GM23338 (cell line): ENCODE data around the gene XPR1. TPM values are rescaled to one million over a fixed set of nuclear protein-coding genes. Genes with fewer than 3 reads are reported as not detected.

Experiments used
- ATAC-seq: fragments of 200-7000 bp; cut with Tn5 transposase; 3 replicates; pipeline ENCODE4 v1.9.1; 2020
- DNase-seq: peaks from one replicate; pipeline ENCODE4 v3.0.0-alpha.2; 2015; ENCODE audit warnings: low spot score
- H2AFZ ChIP-seq: fragments of 200-600 bp; sonication (generic); 2 replicates; pipeline ENCODE4 v1.8.0; 2016; ENCODE audit warnings: antibody characterized with exemption, mild to moderate bottlenecking, moderate library complexity
- H3F3A ChIP-seq: fragments of 200-600 bp; sonication (generic); replicated peaks from 2 replicates; pipeline ENCODE4 v1.8.0; 2017; ENCODE audit warnings: antibody characterized with exemption, mixed run types, low read depth
- H3K27ac ChIP-seq: fragments of 200-600 bp; sonication (generic); 2 replicates; pipeline ENCODE4 v1.6.1; 2016; ENCODE audit warnings: low read depth
- H3K27me3 ChIP-seq: fragments of 200-600 bp; sonication (generic); 2 replicates; pipeline ENCODE4 v1.8.0; 2016; ENCODE audit warnings: mild to moderate bottlenecking, mixed run types, moderate library complexity; ENCODE audit not compliant: insufficient read depth
- H3K36me3 ChIP-seq: fragments of 200-600 bp; sonication (generic); 2 replicates; pipeline ENCODE4 v1.8.0; 2016; ENCODE audit warnings: mild to moderate bottlenecking; ENCODE audit not compliant: insufficient read depth
- H3K4me1 ChIP-seq: fragments of 200-600 bp; sonication (generic); 2 replicates; pipeline ENCODE4 v1.8.0; 2016; ENCODE audit warnings: mild to moderate bottlenecking, moderate library complexity; ENCODE audit not compliant: insufficient read depth
- H3K4me2 ChIP-seq: fragments of 200-600 bp; sonication (generic); 2 replicates; pipeline ENCODE4 v1.7.1; 2017; ENCODE audit warnings: mixed run types
- H3K4me3 ChIP-seq: fragments of 200-600 bp; sonication (generic); 2 replicates; pipeline ENCODE4 v1.6.1; 2016; ENCODE audit warnings: mixed run types
- H3K79me2 ChIP-seq: fragments of 200-600 bp; sonication (generic); replicated peaks from 2 replicates; pipeline ENCODE4 v1.8.0; 2017; ENCODE audit warnings: mild to moderate bottlenecking; ENCODE audit not compliant: insufficient read depth
- H3K9me2 ChIP-seq: fragments of 200-600 bp; sonication (generic); 2 replicates; pipeline ENCODE4 v1.8.0; 2017; ENCODE audit not compliant: insufficient read depth
- H4K20me1 ChIP-seq: fragments of 200-600 bp; sonication (generic); replicated peaks from 2 replicates; pipeline ENCODE4 v1.8.0; 2017; ENCODE audit warnings: mild to moderate bottlenecking; ENCODE audit not compliant: insufficient read depth
- H3K27ac Mint-ChIP-seq: 2 replicates; pipeline ENCODE4 v1.8.0; 2020; ENCODE audit warnings: inconsistent platforms, mild to moderate bottlenecking, moderate library complexity, mixed read lengths
- H3K27me3 Mint-ChIP-seq: 3 replicates; pipeline ENCODE4 v1.8.0; 2022; ENCODE audit warnings: low read depth, mild to moderate bottlenecking, moderate library complexity, mixed read lengths, inconsistent platforms; ENCODE audit not compliant: insufficient read depth, poor library complexity
- H3K36me3 Mint-ChIP-seq: 3 replicates; pipeline ENCODE4 v1.8.0; 2021; ENCODE audit warnings: low read depth, mild to moderate bottlenecking, inconsistent platforms, moderate library complexity, mixed read lengths
- H3K4me1 Mint-ChIP-seq: 3 replicates; pipeline ENCODE4 v1.8.0; 2020; ENCODE audit warnings: mild to moderate bottlenecking, inconsistent platforms, mixed read lengths
- H3K4me3 Mint-ChIP-seq: 3 replicates; pipeline ENCODE4 v1.8.0; 2021; ENCODE audit warnings: moderate library complexity, mild to moderate bottlenecking, inconsistent platforms, mixed read lengths
- H3K9me3 Mint-ChIP-seq: 3 replicates; pipeline ENCODE4 v1.8.0; 2020; ENCODE audit warnings: moderate library complexity, mild to moderate bottlenecking, inconsistent platforms, mixed read lengths
- CREB1 ChIP-seq: fragments of 250-450 bp; sonication (Bioruptor Pico); IDR thresholded peaks from 2 replicates; pipeline ENCODE4 v1.5.0; 2020; ENCODE audit warnings: low read depth, mild to moderate bottlenecking, moderate library complexity
- ETS1 ChIP-seq: IDR thresholded peaks from 2 replicates; pipeline ENCODE4 v1.6.1; 2016; ENCODE audit warnings: antibody characterized with exemption
- EZH2 ChIP-seq: fragments of 200-600 bp; sonication (generic); IDR thresholded peaks from one replicate; pipeline ENCODE4 v1.8.0; 2017; ENCODE audit warnings: antibody characterized with exemption, mild to moderate bottlenecking, low read depth; ENCODE audit not compliant: unreplicated experiment
- EZH2phosphoT487 ChIP-seq: fragments of 200-600 bp; sonication (generic); IDR thresholded peaks from one replicate; pipeline ENCODE4 v1.8.1; 2018; ENCODE audit warnings: antibody characterized with exemption; ENCODE audit not compliant: unreplicated experiment
- JUNB ChIP-seq: IDR thresholded peaks from one replicate; pipeline ENCODE4 v1.6.1; 2016; ENCODE audit warnings: antibody characterized with exemption; ENCODE audit not compliant: unreplicated experiment
- NANOG ChIP-seq: IDR thresholded peaks from 2 replicates; pipeline ENCODE4 v1.6.1; 2016; ENCODE audit warnings: antibody characterized with exemption, borderline replicate concordance
- POLR2AphosphoS5 ChIP-seq: IDR thresholded peaks from 2 replicates; pipeline ENCODE4 v1.6.1; 2016; ENCODE audit warnings: antibody characterized with exemption, low read depth
- STAT1 ChIP-seq: IDR thresholded peaks from one replicate; pipeline ENCODE4 v1.6.1; 2016; ENCODE audit warnings: antibody characterized with exemption; ENCODE audit not compliant: unreplicated experiment
- ZNF114 ChIP-seq: fragments of 250-450 bp; sonication (Bioruptor Pico); IDR thresholded peaks from 2 replicates; pipeline ENCODE4 v1.5.0; 2020; ENCODE audit warnings: mild to moderate bottlenecking, moderate library complexity
- ZNF331 ChIP-seq: fragments of 250-450 bp; sonication (Bioruptor Pico); IDR thresholded peaks from 2 replicates; pipeline ENCODE4 v1.5.0; 2020; ENCODE audit warnings: low read depth, mild to moderate bottlenecking, moderate library complexity
- ZNF462 ChIP-seq: fragments of 250-450 bp; sonication (Bioruptor Pico); IDR thresholded peaks from 2 replicates; pipeline ENCODE4 v1.5.0; 2020; ENCODE audit warnings: mild to moderate bottlenecking, moderate library complexity
- polyA plus RNA-seq: library from polyadenylated mRNA; unstranded; fragments of >200 nt; fragmentation: Nextera tagmentation; extraction: Ambion mirVana; gene quantifications from 2 replicates; pipeline ENCODE4 v1.2.1, GENCODE V29; 2016
- total RNA-seq: library from RNA; depleted of rRNA; stranded (reverse); fragments of >200 nt; shearing (Covaris generic); gene quantifications from 2 replicates; pipeline ENCODE4 v1.2.3, GENCODE V29; 2014
- TF ChIP-seq, protein P1 (sequence below), 2 experiments: fragments of 200-600 bp in 1 of 2; sonication (generic) in 1 of 2; conservative IDR thresholded peaks; 2 replicates each; pipeline versions ENCODE4 v1.5.1 to v1.6.1; 2016 to 2017; ENCODE audit warnings: antibody characterized with exemption in 2 of 2, low read depth in 2 of 2, mild to moderate bottlenecking in 2 of 2, moderate library complexity in 1 of 2
- TF ChIP-seq, protein P2 (sequence below): IDR thresholded peaks from one replicate; pipeline ENCODE4 v1.6.1; 2018; ENCODE audit warnings: antibody characterized with exemption; ENCODE audit not compliant: unreplicated experiment

The XPR1 gene
- total and polyA plus RNA-seq, 2 experiments from 2014 or later, result 9.3 to 38.1 TPM

DNA sequence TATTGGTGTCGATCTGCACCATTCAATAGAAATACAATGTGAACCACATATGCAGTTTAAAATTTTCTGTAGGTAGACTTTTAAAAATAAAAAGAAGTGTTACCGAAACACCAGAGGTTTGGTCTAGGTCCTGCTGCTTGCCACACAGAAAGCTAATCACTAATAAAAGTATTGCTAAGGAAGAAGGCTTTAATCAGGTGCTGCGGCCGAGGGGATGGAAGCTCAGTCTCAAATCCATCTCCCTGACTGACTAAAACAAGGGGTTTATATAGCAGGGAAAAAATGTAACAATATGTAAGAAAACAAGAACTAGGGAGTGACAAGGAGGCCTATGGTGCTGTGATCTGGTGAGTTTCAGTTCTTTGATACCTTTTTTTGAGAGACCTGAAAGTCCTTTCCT is 99.3 kb downstream of the XPR1 start:
- H3K27ac Mint-ChIP-seq, result no peak overlapping the region

More for the DNA sequence above, 99.3 kb downstream of the XPR1 start:
- Histone ChIP-seq H3K27me3 (no peaks in the 10 kb centered on the region), H3K27ac (no peak overlapping the region), H3K79me2 (peaks cover 44% of the 10 kb centered on the region), H3K36me3 (peaks cover 10% of the 10 kb centered on the region; the same call in 1 of the 2 replicates), H2AFZ (no peak overlapping the region), H3F3A (no peaks in the 10 kb centered on the region), H3K4me2 (no peak overlapping the region), H3K9me2 (no peaks in the 10 kb centered on the region; the same call in 1 of the 2 replicates), H3K4me3 (no peak overlapping the region), H3K4me1 (peaks cover under 1% of the 10 kb centered on the region; the same call in 1 of the 2 replicates), H4K20me1 (no peaks in the 10 kb centered on the region)
- H3K4me3 Mint-ChIP-seq, result no peak overlapping the region
- peaks cover 57% of the 10 kb centered on the region for H3K9me3 Mint-ChIP-seq
- H3K27me3 Mint-ChIP-seq, result no peaks in the 10 kb centered on the region
- no peak for TF ChIP-seq EZH2phosphoT487
- no peak for TF ChIP-seq ZNF331 (CRISPR knock-in tag)
- TF ChIP-seq POLR2AphosphoS5, result no peak
- TF ChIP-seq STAT1, result no peak
- no peak for TF ChIP-seq ETS1
- TF ChIP-seq, protein P1, sequence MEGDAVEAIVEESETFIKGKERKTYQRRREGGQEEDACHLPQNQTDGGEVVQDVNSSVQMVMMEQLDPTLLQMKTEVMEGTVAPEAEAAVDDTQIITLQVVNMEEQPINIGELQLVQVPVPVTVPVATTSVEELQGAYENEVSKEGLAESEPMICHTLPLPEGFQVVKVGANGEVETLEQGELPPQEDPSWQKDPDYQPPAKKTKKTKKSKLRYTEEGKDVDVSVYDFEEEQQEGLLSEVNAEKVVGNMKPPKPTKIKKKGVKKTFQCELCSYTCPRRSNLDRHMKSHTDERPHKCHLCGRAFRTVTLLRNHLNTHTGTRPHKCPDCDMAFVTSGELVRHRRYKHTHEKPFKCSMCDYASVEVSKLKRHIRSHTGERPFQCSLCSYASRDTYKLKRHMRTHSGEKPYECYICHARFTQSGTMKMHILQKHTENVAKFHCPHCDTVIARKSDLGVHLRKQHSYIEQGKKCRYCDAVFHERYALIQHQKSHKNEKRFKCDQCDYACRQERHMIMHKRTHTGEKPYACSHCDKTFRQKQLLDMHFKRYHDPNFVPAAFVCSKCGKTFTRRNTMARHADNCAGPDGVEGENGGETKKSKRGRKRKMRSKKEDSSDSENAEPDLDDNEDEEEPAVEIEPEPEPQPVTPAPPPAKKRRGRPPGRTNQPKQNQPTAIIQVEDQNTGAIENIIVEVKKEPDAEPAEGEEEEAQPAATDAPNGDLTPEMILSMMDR (conservative IDR thresholded peaks at IDR 0.05; ENCODE audit: low read depth in 2 of 2), result no peak
- TF ChIP-seq, protein P2, sequence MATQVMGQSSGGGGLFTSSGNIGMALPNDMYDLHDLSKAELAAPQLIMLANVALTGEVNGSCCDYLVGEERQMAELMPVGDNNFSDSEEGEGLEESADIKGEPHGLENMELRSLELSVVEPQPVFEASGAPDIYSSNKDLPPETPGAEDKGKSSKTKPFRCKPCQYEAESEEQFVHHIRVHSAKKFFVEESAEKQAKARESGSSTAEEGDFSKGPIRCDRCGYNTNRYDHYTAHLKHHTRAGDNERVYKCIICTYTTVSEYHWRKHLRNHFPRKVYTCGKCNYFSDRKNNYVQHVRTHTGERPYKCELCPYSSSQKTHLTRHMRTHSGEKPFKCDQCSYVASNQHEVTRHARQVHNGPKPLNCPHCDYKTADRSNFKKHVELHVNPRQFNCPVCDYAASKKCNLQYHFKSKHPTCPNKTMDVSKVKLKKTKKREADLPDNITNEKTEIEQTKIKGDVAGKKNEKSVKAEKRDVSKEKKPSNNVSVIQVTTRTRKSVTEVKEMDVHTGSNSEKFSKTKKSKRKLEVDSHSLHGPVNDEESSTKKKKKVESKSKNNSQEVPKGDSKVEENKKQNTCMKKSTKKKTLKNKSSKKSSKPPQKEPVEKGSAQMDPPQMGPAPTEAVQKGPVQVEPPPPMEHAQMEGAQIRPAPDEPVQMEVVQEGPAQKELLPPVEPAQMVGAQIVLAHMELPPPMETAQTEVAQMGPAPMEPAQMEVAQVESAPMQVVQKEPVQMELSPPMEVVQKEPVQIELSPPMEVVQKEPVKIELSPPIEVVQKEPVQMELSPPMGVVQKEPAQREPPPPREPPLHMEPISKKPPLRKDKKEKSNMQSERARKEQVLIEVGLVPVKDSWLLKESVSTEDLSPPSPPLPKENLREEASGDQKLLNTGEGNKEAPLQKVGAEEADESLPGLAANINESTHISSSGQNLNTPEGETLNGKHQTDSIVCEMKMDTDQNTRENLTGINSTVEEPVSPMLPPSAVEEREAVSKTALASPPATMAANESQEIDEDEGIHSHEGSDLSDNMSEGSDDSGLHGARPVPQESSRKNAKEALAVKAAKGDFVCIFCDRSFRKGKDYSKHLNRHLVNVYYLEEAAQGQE, result no peak
- TF ChIP-seq JUNB, result no peak
- no peak for TF ChIP-seq NANOG
- no peak for TF ChIP-seq ZNF114 (CRISPR knock-in tag)
- TF ChIP-seq ZNF462 (CRISPR knock-in tag), result no peak
- TF ChIP-seq CREB1 (CRISPR knock-in tag), result no peak
- TF ChIP-seq EZH2, result no peak
- ATAC-seq (no peak), DNase-seq (no peak)
- H3K4me1 Mint-ChIP-seq, result peaks cover 4% of the 10 kb centered on the region
- H3K36me3 Mint-ChIP-seq, result peaks cover 56% of the 10 kb centered on the region
